OCI-LY7 (cell line): ENCODE measurements around the gene GRIN3A. TPM values are rescaled to one million over a fixed set of nuclear protein-coding genes. Genes with fewer than 3 reads are reported as not detected.

ENCODE experiments used
- BruUV-seq: library from RNA; stranded (reverse); fragments of 400-500 nt; replicated peaks from 2 replicates; lab custom pipeline; 2021; lab: Mats Ljungman, UMichigan
- CTCF ChIA-PET: fragments of 300-600 bp; sonication (Branson Sonifier 250); formaldehyde crosslinking; loops from one replicate; lab custom pipeline; 2022; ENCODE audit warnings: antibody characterized with exemption; ENCODE audit not compliant: unreplicated experiment; lab: Charles Lee
- POLR2A ChIA-PET: fragments of 300-600 bp; sonication (Branson Sonifier 250); formaldehyde crosslinking; loops from one replicate; lab custom pipeline; 2022; ENCODE audit warnings: antibody characterized with exemption; lab: Charles Lee
- DNase-seq: peaks from one replicate; pipeline ENCODE4 v3.0.0-alpha.2; 2015; ENCODE audit warnings: low spot score
- H2AFZ ChIP-seq: fragments of 200-600 bp; sonication (generic), shearing (Covaris generic); 2 replicates; pipeline ENCODE4 v1.6.1; 2014; ENCODE audit warnings: mild to moderate bottlenecking, antibody characterized with exemption, low read length, moderate library complexity
- H3K27ac ChIP-seq: fragments of 200-600 bp; sonication (generic); 2 replicates; pipeline ENCODE4 v1.5.1; 2014; ENCODE audit warnings: mixed run types, low read depth, mild to moderate bottlenecking, moderate library complexity, low read length, inconsistent platforms; ENCODE audit not compliant: poor library complexity, severe bottlenecking
- H3K36me3 ChIP-seq: fragments of 200-600 bp; sonication (generic); 2 replicates; pipeline ENCODE4 v1.6.1; 2014; ENCODE audit warnings: mild to moderate bottlenecking, antibody characterized with exemption, low read length, moderate library complexity, mixed read lengths; ENCODE audit not compliant: insufficient read depth
- H3K4me1 ChIP-seq: fragments of 200-600 bp; sonication (generic); 2 replicates; pipeline ENCODE4 v1.5.1; 2014; ENCODE audit warnings: mild to moderate bottlenecking, low read length; ENCODE audit not compliant: insufficient read depth, poor library complexity, severe bottlenecking
- H3K4me2 ChIP-seq: fragments of 200-600 bp; sonication (generic); 2 replicates; pipeline ENCODE4 v1.6.1; 2014; ENCODE audit warnings: mild to moderate bottlenecking, low read length
- H3K4me3 ChIP-seq: fragments of 200-600 bp; sonication (generic); 2 replicates; pipeline ENCODE4 v1.5.1; 2014; ENCODE audit warnings: mild to moderate bottlenecking, low read depth, low read length; ENCODE audit not compliant: poor library complexity, severe bottlenecking
- H3K79me2 ChIP-seq: fragments of 200-600 bp; sonication (generic); 2 replicates; pipeline ENCODE4 v1.6.1; 2016; ENCODE audit warnings: low read depth, mild to moderate bottlenecking, low read length, moderate library complexity, mixed read lengths; ENCODE audit not compliant: insufficient read depth
- H3K9me2 ChIP-seq: fragments of 200-600 bp; sonication (generic); 2 replicates; pipeline ENCODE4 v1.6.1; 2016; ENCODE audit warnings: mild to moderate bottlenecking, low read length, mixed read lengths; ENCODE audit not compliant: insufficient read depth
- H3K9me3 ChIP-seq: fragments of 200-600 bp; sonication (generic); 2 replicates; pipeline ENCODE4 v1.6.1; 2014; ENCODE audit warnings: mild to moderate bottlenecking, mixed run types, low read length, mixed read lengths
- H4K20me1 ChIP-seq: fragments of 200-600 bp; sonication (generic); 2 replicates; pipeline ENCODE4 v1.6.1; 2014; ENCODE audit warnings: mild to moderate bottlenecking, antibody characterized with exemption, low read length, moderate library complexity, mixed read lengths; ENCODE audit not compliant: insufficient read depth
- CTCF ChIP-seq: fragments of 200-600 bp; sonication (generic); conservative IDR thresholded peaks from 2 replicates; pipeline ENCODE4 v1.5.1; 2014; ENCODE audit warnings: mild to moderate bottlenecking, antibody characterized with exemption, low read length, moderate library complexity, mixed read lengths
- EZH2phosphoT487 ChIP-seq: fragments of 200-600 bp; sonication (generic); IDR thresholded peaks from 2 replicates; pipeline ENCODE4 v1.6.1; 2018; ENCODE audit warnings: low read depth, borderline replicate concordance, mild to moderate bottlenecking, mixed run types, antibody characterized with exemption, low read length, moderate library complexity, mixed read lengths
- intact Hi-C: fragments of 100-400 bp; cut with micrococcal nuclease; formaldehyde crosslinking; loops from one replicate; pipeline ENCODE4 v1.10.0; 2022; ENCODE audit not compliant: unreplicated experiment
- total RNA-seq, 2 experiments: library from RNA; depleted of rRNA in 1 of 2; stranded (reverse); fragments of >200 nt in 1 of 2; shearing (Covaris generic) in 1 of 2; gene quantifications; 2 replicates each; pipeline ENCODE4 v1.2.3, GENCODE V29; 2014 to 2022

The GRIN3A gene
- total RNA-seq, 2 experiments from 2014 or later: not detected

GRCh38 chr9:101684665-101685064 is 53.8 kb downstream of the GRIN3A start:
- ChIA-PET POLR2A (no interaction called here), CTCF (no interaction called here)
- no peak for DNase-seq
- no peaks in the 10 kb centered on the region for H4K20me1 ChIP-seq
- intact Hi-C loops: no loop called here
- H3K9me3 ChIP-seq: no peaks in the 10 kb centered on the region
- BruUV-seq: no TSS peak
- H3K4me3 ChIP-seq: no peak overlapping the region
- H3K4me1 ChIP-seq: no peaks in the 10 kb centered on the region
- H3K9me2 ChIP-seq: no peaks in the 10 kb centered on the region
- no peak overlapping the region for H2AFZ ChIP-seq
- no peak for TF ChIP-seq EZH2phosphoT487
- no peak for TF ChIP-seq CTCF
- no peaks in the 10 kb centered on the region for H3K79me2 ChIP-seq
- H3K27ac ChIP-seq: no peak overlapping the region
- no peak overlapping the region for H3K4me2 ChIP-seq
- H3K36me3 ChIP-seq: no peaks in the 10 kb centered on the region

- intact Hi-C loops: no loop called here
- CTCF ChIA-PET: no interaction called here
Observed at GRCh38 chr9:101683236-101683635, 55.2 kb downstream of the GRIN3A start.

GRCh38 chr9:101677861-101678260 is 60.6 kb downstream of the GRIN3A start:
- no TSS peak for BruUV-seq
- H4K20me1 ChIP-seq: no peaks in the 10 kb centered on the region
- ChIA-PET POLR2A (interaction anchor here (0.5 kb wide), 1 partner anchor 907 kb away, joined by 4 read pairs; no protein-coding TSS in a partner anchor), CTCF (no interaction called here)
- intact Hi-C loops: no loop called here
- no peak overlapping the region for H3K27ac ChIP-seq
- H2AFZ ChIP-seq: no peak overlapping the region
- no peaks in the 10 kb centered on the region for H3K9me2 ChIP-seq
- no peaks in the 10 kb centered on the region for H3K9me3 ChIP-seq
- TF ChIP-seq EZH2phosphoT487 (no peak), CTCF (no peak)
- no peak for DNase-seq
- no peak overlapping the region for H3K4me3 ChIP-seq
- no peak overlapping the region for H3K4me2 ChIP-seq
- no peaks in the 10 kb centered on the region for H3K4me1 ChIP-seq
- H3K79me2 ChIP-seq: no peaks in the 10 kb centered on the region
- no peaks in the 10 kb centered on the region for H3K36me3 ChIP-seq

More at GRCh38 chr9:101683236-101683635, 55.2 kb downstream of the GRIN3A start:
- Histone ChIP-seq H3K9me3 (no peaks in the 10 kb centered on the region), H3K27ac (no peak overlapping the region), H3K4me2 (no peak overlapping the region), H3K36me3 (no peaks in the 10 kb centered on the region), H3K9me2 (no peaks in the 10 kb centered on the region), H4K20me1 (no peaks in the 10 kb centered on the region), H3K79me2 (no peaks in the 10 kb centered on the region), H2AFZ (no peak overlapping the region), H3K4me3 (no peak overlapping the region), H3K4me1 (no peaks in the 10 kb centered on the region)
- POLR2A ChIA-PET: no interaction called here
- no TSS peak for BruUV-seq
- TF ChIP-seq EZH2phosphoT487 (no peak), CTCF (no peak)
- DNase-seq: no peak
